ENCODE results near the gene ANKMY1.
A peak's percentile ranks its signal among the peaks of the same experiment; 100 is the strongest.

The ANKMY1 gene

GRCh38 chr2:240519396-240520129 is 38.2 kb downstream of the ANKMY1 start:
- Histone ChIP-seq H3K36me3 (peaks cover 6% of the 10 kb centered on the region; the same call in 1 of the 2 replicates), H3K4me1 (no peaks in the 10 kb centered on the region), H3K4me3 (ENCODE audit: low read depth, low read length) (no peak overlapping the region), H3K27me3 (no peaks in the 10 kb centered on the region), H3K9me3 (0 out of 2 replicates have a peak, but pooled peaks cover 2% of the 10 kb centered on the region)
- TF ChIP-seq, protein P1, sequence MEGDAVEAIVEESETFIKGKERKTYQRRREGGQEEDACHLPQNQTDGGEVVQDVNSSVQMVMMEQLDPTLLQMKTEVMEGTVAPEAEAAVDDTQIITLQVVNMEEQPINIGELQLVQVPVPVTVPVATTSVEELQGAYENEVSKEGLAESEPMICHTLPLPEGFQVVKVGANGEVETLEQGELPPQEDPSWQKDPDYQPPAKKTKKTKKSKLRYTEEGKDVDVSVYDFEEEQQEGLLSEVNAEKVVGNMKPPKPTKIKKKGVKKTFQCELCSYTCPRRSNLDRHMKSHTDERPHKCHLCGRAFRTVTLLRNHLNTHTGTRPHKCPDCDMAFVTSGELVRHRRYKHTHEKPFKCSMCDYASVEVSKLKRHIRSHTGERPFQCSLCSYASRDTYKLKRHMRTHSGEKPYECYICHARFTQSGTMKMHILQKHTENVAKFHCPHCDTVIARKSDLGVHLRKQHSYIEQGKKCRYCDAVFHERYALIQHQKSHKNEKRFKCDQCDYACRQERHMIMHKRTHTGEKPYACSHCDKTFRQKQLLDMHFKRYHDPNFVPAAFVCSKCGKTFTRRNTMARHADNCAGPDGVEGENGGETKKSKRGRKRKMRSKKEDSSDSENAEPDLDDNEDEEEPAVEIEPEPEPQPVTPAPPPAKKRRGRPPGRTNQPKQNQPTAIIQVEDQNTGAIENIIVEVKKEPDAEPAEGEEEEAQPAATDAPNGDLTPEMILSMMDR (IDR thresholded peaks at IDR 0.05; ENCODE audit: low read depth, low read length), result no peak
- DNase-seq, result no peak

DNA sequence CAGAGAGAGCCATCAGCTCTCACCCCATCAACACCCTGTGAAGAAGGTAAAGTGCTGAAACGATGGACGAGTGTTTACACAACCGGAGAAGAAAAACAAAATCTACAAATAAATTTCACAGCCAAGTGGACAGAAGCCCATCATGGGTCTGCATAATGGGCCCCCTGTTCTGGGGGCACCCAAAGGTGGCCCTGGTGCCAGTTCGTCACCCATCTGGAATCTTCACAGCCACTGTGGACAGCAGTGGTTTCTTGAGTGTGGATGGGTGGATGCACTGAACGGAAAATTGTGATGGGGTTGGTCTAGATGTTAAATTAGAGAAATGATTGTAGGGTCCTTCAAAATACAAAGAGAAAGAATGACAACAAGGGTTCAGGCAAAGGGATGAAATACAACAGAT is 38.8 kb downstream of the ANKMY1 start:
- TF ChIP-seq, protein P1 (IDR thresholded peaks at IDR 0.05; ENCODE audit: low read depth, low read length), result no peak

GRCh38 chr2:240517342-240517741 is 40.4 kb downstream of the ANKMY1 start:
- no peaks in the 10 kb centered on the region for H3K9me3 ChIP-seq
- no peaks in the 10 kb centered on the region for H3K4me1 ChIP-seq
- no peaks in the 10 kb centered on the region for H3K36me3 ChIP-seq
- no peak for DNase-seq
- no peak overlapping the region for H3K4me3 ChIP-seq (ENCODE audit: low read depth, low read length)
- TF ChIP-seq, protein P1 (IDR thresholded peaks at IDR 0.05; ENCODE audit: low read depth, low read length), result no peak
- no peaks in the 10 kb centered on the region for H3K27me3 ChIP-seq

More for the DNA sequence above, 38.8 kb downstream of the ANKMY1 start:
- DNase-seq, result no peak
- Histone ChIP-seq H3K4me1 (no peaks in the 10 kb centered on the region), H3K36me3 (peaks cover 4% of the 10 kb centered on the region; the same call in 1 of the 2 replicates), H3K9me3 (no peaks in the 10 kb centered on the region), H3K4me3 (ENCODE audit: low read depth, low read length) (no peak overlapping the region), H3K27me3 (no peaks in the 10 kb centered on the region)

DNA sequence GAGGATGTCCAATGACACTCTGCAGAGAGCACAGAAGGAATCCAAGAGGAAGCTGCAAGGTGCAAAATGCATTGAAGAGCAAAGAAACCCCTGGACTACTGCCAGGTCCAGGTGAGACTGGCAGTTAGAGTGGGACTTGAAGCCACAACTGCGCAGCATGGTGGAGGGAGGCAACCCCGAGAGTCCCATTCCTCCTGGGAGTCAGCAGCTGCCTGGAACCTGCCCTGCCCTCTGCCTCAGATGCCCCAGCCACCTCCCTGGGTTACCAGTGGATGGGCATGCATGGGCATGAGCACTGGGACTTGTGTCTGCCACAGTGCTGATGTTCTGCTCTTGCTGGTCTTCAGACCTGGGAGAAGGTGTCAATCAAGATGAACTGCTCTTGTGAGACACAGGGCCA is 43.2 kb downstream of the ANKMY1 start:
- Histone ChIP-seq H3K4me3 (ENCODE audit: low read depth, low read length) (no peak overlapping the region), H3K4me1 (no peaks in the 10 kb centered on the region), H3K9me3 (no peaks in the 10 kb centered on the region), H3K27me3 (no peaks in the 10 kb centered on the region), H3K36me3 (no peaks in the 10 kb centered on the region)
- DNase-seq, result no peak
- TF ChIP-seq, protein P1 (IDR thresholded peaks at IDR 0.05; ENCODE audit: low read depth, low read length), result no peak

DNA sequence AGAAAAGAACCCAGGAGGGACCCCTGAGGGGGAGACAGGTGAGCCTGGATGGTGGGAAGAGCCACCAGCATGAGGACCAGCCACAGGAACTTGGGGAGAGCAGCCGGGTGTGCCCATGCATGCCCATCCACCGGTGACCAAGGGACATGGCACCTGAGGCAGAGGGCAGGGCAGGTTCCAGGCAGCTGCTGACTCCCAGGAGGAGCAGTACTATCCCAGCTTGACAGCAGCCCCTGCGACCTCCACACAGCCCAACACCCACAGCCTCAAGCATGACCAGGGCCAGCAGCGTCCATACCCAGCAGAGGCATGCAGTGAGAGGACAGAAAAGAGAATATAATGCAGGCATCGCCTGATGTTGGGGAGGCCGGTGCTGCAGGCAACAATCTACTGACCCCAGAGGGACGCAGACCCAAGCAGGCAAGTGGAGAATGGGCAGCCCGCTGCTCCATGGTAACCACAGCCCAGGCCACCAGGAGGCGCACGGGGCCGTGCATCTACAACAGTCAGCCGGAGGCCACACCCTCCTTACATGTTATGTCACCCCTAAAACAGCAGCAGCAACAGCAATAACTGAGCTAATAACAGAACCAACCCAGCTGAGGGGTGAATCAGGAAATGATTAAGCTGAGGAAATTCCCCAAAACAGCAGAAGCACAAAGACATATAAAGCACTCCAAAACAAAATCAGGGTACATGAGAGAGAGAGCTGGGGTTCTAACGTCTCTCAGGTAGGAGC is 44.1 kb downstream of the ANKMY1 start:
- H3K4me1 ChIP-seq, result no peaks in the 10 kb centered on the region
- TF ChIP-seq, protein P1 (IDR thresholded peaks at IDR 0.05; ENCODE audit: low read depth, low read length), result peak; percentile 79
- H3K36me3 ChIP-seq, result no peaks in the 10 kb centered on the region
- DNase-seq, result peak; percentile 78
- H3K4me3 ChIP-seq (ENCODE audit: low read depth, low read length), result no peak overlapping the region
- no peaks in the 10 kb centered on the region for H3K27me3 ChIP-seq
- H3K9me3 ChIP-seq, result no peaks in the 10 kb centered on the region
